Activated CD4-positive, alpha-beta memory T cell treated with anti-CD3 and anti-CD28 coated beads, Interleukin-2, amount 10 ng/mL, durations not matched to agents 7 days and 5 days (primary cell): ENCODE results near the gene IFI44L. TPM values are rescaled to one million over a fixed set of nuclear protein-coding genes. Genes with fewer than 3 reads are reported as not detected.

ENCODE experiments used
- total RNA-seq, 2 experiments: library from RNA; stranded (reverse); gene quantifications; one replicate each; pipeline ENCODE4 v1.2.3, GENCODE V29; 2021

The IFI44L gene
- total RNA-seq, 2 experiments from 2014 or later: 420 to 430 TPM

Other genes starting within 250 kb of the IFI44L start
- not detected for gene PTGFR, start 129.5 kb upstream of the IFI44L start, total RNA-seq
- gene IFI44, start 29.4 kb downstream of the IFI44L start, total RNA-seq: 100 to 1,000 TPM; 320 to 338 TPM